ENCODE results near the gene RTBDN.

DNA sequence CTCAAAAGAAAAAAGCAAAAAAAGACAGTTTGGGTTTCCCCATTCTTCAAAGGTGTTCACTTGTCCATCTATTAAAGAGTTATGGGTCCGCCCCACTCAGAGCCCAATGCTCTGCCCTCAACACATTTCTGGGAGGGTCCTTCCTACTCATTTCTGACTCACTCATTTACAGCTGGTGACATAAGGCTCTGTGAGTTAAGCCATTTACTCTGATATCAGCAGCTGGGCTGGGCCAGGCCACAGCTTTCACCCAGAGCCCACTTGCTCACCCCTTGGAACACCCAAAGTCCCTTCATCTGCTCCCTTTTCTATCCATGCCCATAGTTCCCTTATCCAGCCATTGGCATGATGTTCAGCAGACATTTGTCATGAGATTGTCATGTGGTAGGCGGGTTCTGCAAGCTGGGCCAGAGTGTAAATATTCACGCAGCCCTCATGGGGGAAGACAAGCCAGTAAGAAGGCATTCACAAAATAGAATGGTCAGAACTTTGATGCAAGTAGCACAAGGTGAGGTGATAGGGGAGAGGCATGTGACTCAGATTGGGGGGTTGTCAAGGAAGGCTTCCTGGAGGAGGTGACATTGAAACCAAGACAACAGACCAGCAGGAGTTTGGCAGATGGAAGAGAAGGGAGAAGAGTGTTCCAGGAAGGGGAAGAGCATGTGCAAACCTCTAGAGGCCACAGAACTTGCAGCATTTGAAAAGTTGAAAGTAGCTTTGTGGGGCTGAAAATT lies 9.8 kb upstream of the RTBDN start:
- TF ChIP-seq, protein P1, sequence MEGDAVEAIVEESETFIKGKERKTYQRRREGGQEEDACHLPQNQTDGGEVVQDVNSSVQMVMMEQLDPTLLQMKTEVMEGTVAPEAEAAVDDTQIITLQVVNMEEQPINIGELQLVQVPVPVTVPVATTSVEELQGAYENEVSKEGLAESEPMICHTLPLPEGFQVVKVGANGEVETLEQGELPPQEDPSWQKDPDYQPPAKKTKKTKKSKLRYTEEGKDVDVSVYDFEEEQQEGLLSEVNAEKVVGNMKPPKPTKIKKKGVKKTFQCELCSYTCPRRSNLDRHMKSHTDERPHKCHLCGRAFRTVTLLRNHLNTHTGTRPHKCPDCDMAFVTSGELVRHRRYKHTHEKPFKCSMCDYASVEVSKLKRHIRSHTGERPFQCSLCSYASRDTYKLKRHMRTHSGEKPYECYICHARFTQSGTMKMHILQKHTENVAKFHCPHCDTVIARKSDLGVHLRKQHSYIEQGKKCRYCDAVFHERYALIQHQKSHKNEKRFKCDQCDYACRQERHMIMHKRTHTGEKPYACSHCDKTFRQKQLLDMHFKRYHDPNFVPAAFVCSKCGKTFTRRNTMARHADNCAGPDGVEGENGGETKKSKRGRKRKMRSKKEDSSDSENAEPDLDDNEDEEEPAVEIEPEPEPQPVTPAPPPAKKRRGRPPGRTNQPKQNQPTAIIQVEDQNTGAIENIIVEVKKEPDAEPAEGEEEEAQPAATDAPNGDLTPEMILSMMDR (IDR thresholded peaks at IDR 0.05; ENCODE audit: borderline replicate concordance, extremely low read depth, low read length, poor library complexity, severe bottlenecking), result no peak
- TF ChIP-seq EZH2 (IDR thresholded peaks at IDR 0.05; ENCODE audit: borderline replicate concordance, low read depth, low read length, severe bottlenecking), result no peak

Data from DND-41 (cell line).